Keratinocyte (primary cell): Measurements from ENCODE around the gene SPRED1.

Experiments
- CTCF ChIP-seq, 3 experiments: IDR thresholded peaks in 1 of 3; conservative IDR thresholded peaks in 1 of 3; optimal IDR thresholded peaks in 1 of 3; 2 replicates in 2 of 3; 3 replicates in 1 of 3; pipeline versions ENCODE3 to v1.5.1; 2011; ENCODE audit warnings: low read length in 3 of 3, mild to moderate bottlenecking in 3 of 3, moderate library complexity in 2 of 3, control low read depth in 1 of 3, inconsistent platforms in 1 of 3; ENCODE audit not compliant: insufficient read depth in 2 of 3; ENCODE audit errors: extremely low read depth in 1 of 3
- EZH2 ChIP-seq: IDR thresholded peaks from one replicate; pipeline ENCODE4 v1.6.1; 2012; ENCODE audit warnings: inconsistent platforms, mild to moderate bottlenecking, low read length, moderate library complexity

- no peak for TF ChIP-seq EZH2
- TF ChIP-seq CTCF (optimal IDR thresholded peaks at IDR 0.05 in 1 of 3, IDR thresholded peaks at IDR 0.05 in 1 of 3, conservative IDR thresholded peaks at IDR 0.05 in 1 of 3; ENCODE audit: extremely low read depth in 1 of 3, insufficient read depth in 2 of 3, low read length in 3 of 3) = no peak
These were observed 1.6 kb downstream of the SPRED1 start for GRCh38 chr15:38254051-38254883.
